HUES6 (cell line): ENCODE measurements around the gene CYSLTR2.

Experiments used
- H3K27ac ChIP-seq: 2 replicates; pipeline ENCODE4 v1.7.0; 2013; ENCODE audit warnings: low read depth, mild to moderate bottlenecking, low read length, inconsistent platforms
- H3K27me3 ChIP-seq: 2 replicates; pipeline ENCODE4 v1.6.1; 2013; ENCODE audit warnings: low read length; ENCODE audit not compliant: control insufficient read depth, insufficient read depth
- H3K36me3 ChIP-seq: 2 replicates; pipeline ENCODE4 v1.6.1; 2013; ENCODE audit warnings: low read length; ENCODE audit not compliant: control insufficient read depth, insufficient read depth
- H3K4me1 ChIP-seq: 2 replicates; pipeline ENCODE4 v1.6.1; 2013; ENCODE audit warnings: low read length; ENCODE audit not compliant: control insufficient read depth, insufficient read depth
- H3K4me3 ChIP-seq: 2 replicates; pipeline ENCODE4 v1.5.1; 2013; ENCODE audit warnings: low read depth, low read length
- H3K9ac ChIP-seq: one replicate; pipeline ENCODE4 v1.6.1; 2013; ENCODE audit warnings: mild to moderate bottlenecking, low read length
- H3K9me3 ChIP-seq: 2 replicates; pipeline ENCODE4 v1.6.1; 2013; ENCODE audit warnings: low read depth, low read length; ENCODE audit not compliant: control insufficient read depth, insufficient read depth

CYSLTR2 gene

GRCh38 chr13:48726711-48727110, 73.0 kb downstream of the CYSLTR2 start:
- H3K4me3 ChIP-seq, result no peak overlapping the region
- peaks cover 9% of the 10 kb centered on the region for H3K9me3 ChIP-seq
- H3K27ac ChIP-seq, result no peak overlapping the region
- H3K4me1 ChIP-seq, result peaks cover 6% of the 10 kb centered on the region; the same call in 1 of the 2 replicates
- H3K27me3 ChIP-seq, result 0 out of 2 replicates have a peak, but pooled peaks cover 5% of the 10 kb centered on the region
- no peak overlapping the region for H3K9ac ChIP-seq
- no peaks in the 10 kb centered on the region for H3K36me3 ChIP-seq

DNA sequence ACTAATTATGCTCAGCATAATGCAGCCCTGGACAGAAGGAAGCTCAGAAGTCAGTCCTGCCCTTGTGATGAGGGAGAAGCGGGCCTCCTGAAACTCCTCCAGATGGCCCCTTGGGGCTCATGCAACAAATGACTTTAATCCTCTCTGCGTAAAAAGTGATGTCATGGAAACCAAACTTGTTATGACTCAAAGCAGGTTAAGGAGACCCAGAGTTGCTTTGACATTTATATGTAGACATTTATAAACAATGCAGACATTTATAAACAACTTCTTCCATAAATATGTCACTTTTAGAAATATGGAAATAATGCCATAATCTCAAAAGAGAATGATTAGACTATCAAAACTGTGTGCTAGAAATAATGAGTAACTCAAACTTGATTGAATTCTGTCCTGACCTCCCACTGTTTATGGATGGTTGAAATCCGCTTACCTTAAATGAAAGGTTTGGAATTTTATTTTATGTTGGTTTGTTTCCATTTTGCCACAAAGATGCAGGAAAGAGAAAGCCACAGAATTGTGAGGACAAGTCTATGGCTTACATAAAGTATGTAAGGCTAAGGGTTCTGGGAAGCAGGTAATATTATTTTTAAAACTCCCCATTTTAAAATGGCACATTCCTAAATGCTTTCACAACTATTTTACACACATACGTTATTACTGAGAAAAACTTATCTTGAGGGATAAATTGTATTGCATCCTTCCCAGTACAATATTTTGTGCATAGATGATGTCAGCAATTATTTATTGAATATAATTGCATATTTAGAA, 73.7 kb downstream of the CYSLTR2 start:
- Histone ChIP-seq H3K4me3 (no peak overlapping the region), H3K9me3 (peaks cover 6% of the 10 kb centered on the region), H3K9ac (no peak overlapping the region), H3K4me1 (peaks cover 6% of the 10 kb centered on the region; the same call in 1 of the 2 replicates), H3K27me3 (0 out of 2 replicates have a peak, but pooled peaks cover 7% of the 10 kb centered on the region), H3K36me3 (no peaks in the 10 kb centered on the region), H3K27ac (no peak overlapping the region)

DNA sequence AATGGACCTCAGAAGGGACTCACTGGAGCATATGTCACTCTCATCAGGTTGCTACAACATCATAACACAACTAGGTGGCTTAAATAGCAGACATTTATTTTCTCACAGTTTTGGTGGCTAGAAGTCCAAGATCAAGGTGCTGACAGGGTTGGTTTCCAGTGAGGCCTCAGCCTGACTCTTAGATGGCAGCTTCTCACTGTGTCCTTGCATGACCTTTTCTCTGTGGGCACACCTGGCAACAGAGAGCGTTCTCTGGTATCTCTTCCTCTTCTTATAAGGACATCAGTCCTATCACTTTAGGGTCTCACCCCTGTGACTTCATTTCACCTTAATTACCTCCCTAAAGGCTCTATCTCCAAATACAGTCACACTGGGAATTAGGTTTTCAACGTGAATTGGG, 74.5 kb downstream of the CYSLTR2 start:
- Histone ChIP-seq H3K9ac (no peak overlapping the region), H3K9me3 (no peaks in the 10 kb centered on the region), H3K4me3 (no peak overlapping the region), H3K36me3 (no peaks in the 10 kb centered on the region), H3K27ac (no peak overlapping the region), H3K27me3 (0 out of 2 replicates have a peak, but pooled peaks cover 7% of the 10 kb centered on the region), H3K4me1 (peaks cover 6% of the 10 kb centered on the region; the same call in 1 of the 2 replicates)

- H3K27me3 ChIP-seq, result 0 out of 2 replicates have a peak, but pooled peaks cover 7% of the 10 kb centered on the region
- H3K4me1 ChIP-seq, result peaks cover 6% of the 10 kb centered on the region; the same call in 1 of the 2 replicates
- H3K9ac ChIP-seq, result no peak overlapping the region
- no peak overlapping the region for H3K4me3 ChIP-seq
- H3K9me3 ChIP-seq, result 0 out of 2 replicates have a peak, but pooled peaks cover 3% of the 10 kb centered on the region
- no peaks in the 10 kb centered on the region for H3K36me3 ChIP-seq
- H3K27ac ChIP-seq, result no peak overlapping the region
Observed at GRCh38 chr13:48728876-48729275, 75.1 kb downstream of the CYSLTR2 start.

DNA sequence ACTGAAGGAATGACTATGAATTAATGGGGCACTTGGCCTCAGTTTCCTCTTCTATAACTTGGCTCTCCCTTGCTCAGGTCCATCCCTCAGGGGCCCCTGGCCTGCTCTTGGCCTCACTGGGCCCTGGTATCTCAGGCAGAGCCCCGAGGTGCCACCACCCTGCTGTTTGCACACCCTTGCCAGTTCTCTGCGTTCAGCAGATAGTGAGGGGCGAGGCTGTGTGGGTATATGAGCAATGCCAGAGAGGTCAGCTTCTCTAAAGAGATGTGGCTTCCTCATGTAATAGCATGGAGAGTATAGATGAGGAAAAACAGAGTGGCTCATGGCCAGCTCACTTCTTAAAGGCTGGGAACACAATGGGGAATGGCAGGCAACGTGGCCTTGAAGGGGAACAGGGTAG, 76.1 kb downstream of the CYSLTR2 start:
- no peak overlapping the region for H3K4me3 ChIP-seq
- H3K27ac ChIP-seq, result no peak overlapping the region
- H3K36me3 ChIP-seq, result no peaks in the 10 kb centered on the region
- H3K9me3 ChIP-seq, result 0 out of 2 replicates have a peak, but pooled peaks cover 3% of the 10 kb centered on the region
- peaks cover 6% of the 10 kb centered on the region; the same call in 1 of the 2 replicates for H3K4me1 ChIP-seq
- H3K27me3 ChIP-seq, result 0 out of 2 replicates have a peak, but pooled peaks cover 7% of the 10 kb centered on the region
- no peak overlapping the region for H3K9ac ChIP-seq

DNA sequence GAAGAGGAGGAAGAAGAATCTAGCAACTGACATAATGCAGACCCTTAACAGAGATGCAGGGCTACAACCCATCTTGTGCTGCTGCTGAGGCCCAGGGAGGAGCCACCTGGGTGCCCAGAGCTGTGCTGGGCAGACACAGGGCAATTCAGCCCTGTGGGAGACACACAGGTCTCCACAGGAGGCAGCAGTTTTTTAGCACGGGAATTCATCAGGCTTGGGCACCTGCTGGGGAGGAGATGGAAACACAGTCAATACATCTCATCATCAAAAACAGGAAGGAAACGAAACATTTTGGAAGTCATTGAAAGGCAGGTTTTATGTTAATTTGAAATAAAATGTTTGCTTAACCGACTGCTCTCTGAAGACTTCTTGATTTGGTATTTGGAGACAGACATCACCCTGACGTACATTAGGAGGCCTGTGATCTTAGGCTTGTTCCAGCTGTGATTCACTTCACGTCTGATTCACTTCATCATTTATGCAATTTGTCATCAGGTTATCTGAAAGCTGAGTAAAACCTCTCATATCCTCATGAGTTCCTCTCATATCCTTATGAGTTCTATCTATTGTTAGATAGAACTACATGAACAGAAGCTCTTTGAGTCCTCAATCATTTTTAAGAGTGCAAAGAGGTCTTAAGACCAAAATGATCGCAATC, 77.4 kb downstream of the CYSLTR2 start:
- Histone ChIP-seq H3K9me3 (0 out of 2 replicates have a peak, but pooled peaks cover 3% of the 10 kb centered on the region), H3K4me3 (no peak overlapping the region), H3K36me3 (no peaks in the 10 kb centered on the region), H3K27ac (no peak overlapping the region), H3K27me3 (0 out of 2 replicates have a peak, but pooled peaks cover 7% of the 10 kb centered on the region), H3K4me1 (peaks cover 16% of the 10 kb centered on the region), H3K9ac (no peak overlapping the region)

GRCh38 chr13:48731957-48732569, 78.3 kb downstream of the CYSLTR2 start:
- H3K27me3 ChIP-seq, result 0 out of 2 replicates have a peak, but pooled peaks cover 7% of the 10 kb centered on the region
- H3K4me1 ChIP-seq, result peaks cover 16% of the 10 kb centered on the region
- no peak overlapping the region for H3K4me3 ChIP-seq
- 0 out of 2 replicates have a peak, but pooled peaks cover 3% of the 10 kb centered on the region for H3K9me3 ChIP-seq
- no peak overlapping the region for H3K27ac ChIP-seq
- no peak overlapping the region for H3K9ac ChIP-seq
- no peaks in the 10 kb centered on the region for H3K36me3 ChIP-seq

GRCh38 chr13:48733739-48734335, 80.1 kb downstream of the CYSLTR2 start:
- Histone ChIP-seq H3K9me3 (0 out of 2 replicates have a peak, but pooled peaks cover 3% of the 10 kb centered on the region), H3K36me3 (no peaks in the 10 kb centered on the region), H3K4me1 (peaks cover 21% of the 10 kb centered on the region), H3K9ac (no peak overlapping the region), H3K4me3 (no peak overlapping the region), H3K27ac (no peak overlapping the region), H3K27me3 (0 out of 2 replicates have a peak, but pooled peaks cover 7% of the 10 kb centered on the region)

DNA sequence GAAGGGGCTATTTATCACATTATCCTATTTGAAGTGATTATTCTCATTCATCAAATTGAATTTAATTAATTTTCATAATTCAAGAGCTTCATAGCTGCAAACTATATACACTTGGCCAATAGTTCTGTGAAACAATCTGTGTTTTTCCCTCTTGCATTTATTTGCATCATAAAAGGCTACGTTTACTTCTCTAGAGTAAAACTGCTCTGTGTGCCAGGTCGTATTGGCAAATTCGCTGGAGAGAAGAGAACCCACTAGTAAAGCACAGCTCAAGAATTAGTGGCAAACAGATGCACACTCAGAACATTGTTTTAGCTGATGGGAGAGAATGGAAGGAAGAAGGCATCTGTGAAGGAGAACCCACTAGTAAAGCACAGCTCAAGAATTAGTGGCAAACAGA, 81.8 kb downstream of the CYSLTR2 start:
- 0 out of 2 replicates have a peak, but pooled peaks cover 3% of the 10 kb centered on the region for H3K9me3 ChIP-seq
- H3K4me3 ChIP-seq, result no peak overlapping the region
- peaks cover 21% of the 10 kb centered on the region for H3K4me1 ChIP-seq
- H3K27ac ChIP-seq, result no peak overlapping the region
- H3K27me3 ChIP-seq, result 0 out of 2 replicates have a peak, but pooled peaks cover 7% of the 10 kb centered on the region
- H3K9ac ChIP-seq, result no peak overlapping the region
- H3K36me3 ChIP-seq, result no peaks in the 10 kb centered on the region

DNA sequence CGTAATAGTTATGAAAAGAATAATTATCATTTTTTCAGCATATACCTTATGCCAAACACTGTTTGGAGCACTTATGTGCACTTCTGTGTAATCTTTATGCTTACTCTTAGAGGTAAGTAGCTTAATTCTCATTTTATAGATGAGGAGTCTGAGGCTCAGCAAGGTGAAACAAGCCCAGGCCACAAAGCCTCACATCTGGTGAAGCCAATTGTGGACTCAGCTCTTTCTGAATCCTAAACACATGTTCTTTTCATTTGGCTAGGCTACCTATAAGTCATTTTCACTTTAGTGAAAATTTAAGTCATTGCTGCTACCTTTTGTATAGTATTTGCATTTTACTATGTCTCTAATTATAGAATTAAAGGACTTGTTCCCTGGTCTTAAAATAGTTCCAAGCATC, 84.0 kb downstream of the CYSLTR2 start:
- H3K9me3 ChIP-seq, result 0 out of 2 replicates have a peak, but pooled peaks cover 3% of the 10 kb centered on the region
- H3K4me1 ChIP-seq, result peaks cover 15% of the 10 kb centered on the region
- no peak overlapping the region for H3K9ac ChIP-seq
- H3K4me3 ChIP-seq, result no peak overlapping the region
- H3K36me3 ChIP-seq, result no peaks in the 10 kb centered on the region
- H3K27ac ChIP-seq, result no peak overlapping the region
- H3K27me3 ChIP-seq, result no peaks in the 10 kb centered on the region
